Activated gamma-delta T cell (primary cell): ENCODE data around the gene RD3L.

Source experiments
- DNase-seq: peaks from one replicate; lab custom pipeline; 2025; lab: John Stamatoyannopoulos, UW

RD3L gene

GRCh38 chr14:103896578-103896977 lies 45.8 kb downstream of the RD3L start:
- no peak for DNase-seq

- DNase-seq, result no peak
These were observed 47.6 kb downstream of the RD3L start for GRCh38 chr14:103894723-103895059.

GRCh38 chr14:103894034-103894722 lies 48.2 kb downstream of the RD3L start:
- no peak for DNase-seq

GRCh38 chr14:103892247-103892646 lies 50.1 kb downstream of the RD3L start:
- DNase-seq, result no peak

- no peak for DNase-seq
These were observed 50.6 kb downstream of the RD3L start for GRCh38 chr14:103891667-103892215.

- DNase-seq, result no peak
These were observed 51.3 kb downstream of the RD3L start for GRCh38 chr14:103890821-103891666.
